ENCODE measurements around the gene NPIPA7.
"Not testable (repeated sequence)": the region's sequence is repeated elsewhere in the genome, so short reads cannot be mapped to it uniquely, and the experiment has no call there.

The NPIPA7 gene

DNA sequence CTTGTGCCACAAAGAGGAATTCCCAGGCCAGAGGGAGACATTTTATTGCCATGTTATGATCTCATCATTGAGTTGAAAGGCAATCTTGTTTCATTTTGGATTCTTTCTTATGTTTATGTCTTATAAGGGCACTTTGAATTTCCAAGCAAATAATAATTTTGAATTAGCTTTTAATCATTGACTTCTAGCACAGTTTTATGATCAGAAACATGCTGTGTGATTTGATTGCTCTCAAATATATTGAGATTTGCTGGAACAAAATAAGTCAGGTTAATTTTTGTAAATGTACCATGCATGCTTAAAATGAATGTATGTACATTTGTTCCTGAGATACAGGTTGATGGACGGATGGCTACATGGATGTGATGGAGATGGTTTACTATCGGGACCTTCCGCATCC, at the start of gene NPIPA7:
Gene NPIPA7, plus strand, starts transcription at position 301 of the 400 bp plus-strand sequence. CDS start 105 bp downstream, outside the sequence.
- DNase-seq (ENCODE audit: low spot score): not testable (repeated sequence)

DNA sequence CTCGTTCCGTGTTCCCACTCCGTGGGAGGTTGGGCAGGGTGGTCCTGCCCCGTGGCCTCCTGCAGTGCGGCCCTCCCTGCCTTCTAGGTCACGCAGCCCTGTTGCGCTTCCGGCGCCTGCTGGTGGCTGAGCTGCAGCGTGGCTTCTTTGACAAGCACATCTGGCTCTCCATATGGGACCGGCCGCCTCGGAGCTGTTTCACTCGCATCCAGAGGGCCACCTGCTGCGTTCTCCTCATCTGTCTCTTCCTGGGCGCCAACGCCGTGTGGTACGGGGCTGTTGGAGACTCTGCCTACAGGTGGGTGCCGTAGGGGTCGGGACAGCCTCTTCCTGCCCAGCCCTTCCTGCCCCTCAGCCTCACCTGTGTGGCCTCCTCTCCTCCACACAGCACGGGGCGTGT, 47.5 kb upstream of the NPIPA7 start:
- DNase-seq (ENCODE audit: low spot score): not testable (repeated sequence)

DNA sequence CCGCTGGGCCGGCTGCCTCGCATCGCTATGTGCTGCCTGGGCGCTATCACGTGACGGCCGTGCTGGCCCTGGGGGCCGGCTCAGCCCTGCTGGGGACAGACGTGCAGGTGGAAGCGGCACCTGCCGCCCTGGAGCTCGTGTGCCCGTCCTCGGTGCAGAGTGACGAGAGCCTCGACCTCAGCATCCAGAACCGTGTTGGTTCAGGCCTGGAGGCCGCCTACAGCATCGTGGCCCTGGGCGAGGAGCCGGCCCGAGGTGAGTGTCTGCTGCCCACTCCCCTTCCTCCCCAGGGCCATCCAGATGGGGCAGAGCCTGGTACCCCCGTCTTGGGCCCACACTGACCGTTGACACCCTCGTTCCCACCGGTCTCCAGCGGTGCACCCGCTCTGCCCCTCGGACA, 21.4 kb upstream of the NPIPA7 start:
- not testable (repeated sequence) for DNase-seq (ENCODE audit: low spot score)

DNA sequence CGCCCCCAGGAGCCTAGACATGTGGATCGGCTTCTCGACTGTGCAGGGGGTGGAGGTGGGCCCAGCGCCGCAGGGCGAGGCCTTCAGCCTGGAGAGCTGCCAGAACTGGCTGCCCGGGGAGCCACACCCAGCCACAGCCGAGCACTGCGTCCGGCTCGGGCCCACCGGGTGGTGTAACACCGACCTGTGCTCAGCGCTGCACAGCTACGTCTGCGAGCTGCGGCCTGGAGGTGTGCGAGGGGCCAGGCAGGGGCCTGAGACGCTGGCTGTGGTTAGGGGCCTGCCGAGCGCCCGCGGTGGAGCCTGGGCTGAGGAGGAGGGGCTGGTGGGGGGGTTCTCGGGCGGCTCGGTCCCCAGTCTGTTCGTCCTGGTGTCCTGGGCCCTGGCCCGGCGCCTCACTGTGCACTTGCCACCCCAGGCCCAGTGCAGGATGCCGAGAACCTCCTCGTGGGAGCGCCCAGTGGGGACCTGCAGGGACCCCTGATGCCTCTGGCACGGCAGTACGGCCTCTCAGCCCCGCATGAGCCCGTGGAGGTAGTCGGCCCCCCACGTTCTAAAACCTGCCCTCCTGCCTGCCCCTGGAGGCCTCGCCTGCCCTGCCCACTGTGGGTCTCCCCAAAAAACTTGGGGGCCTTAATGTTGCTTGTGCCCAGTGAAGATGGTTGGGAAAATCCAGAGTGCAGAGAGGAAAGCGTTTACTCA, 20.2 kb upstream of the NPIPA7 start:
- not testable (repeated sequence) for DNase-seq (ENCODE audit: low spot score)

DNA sequence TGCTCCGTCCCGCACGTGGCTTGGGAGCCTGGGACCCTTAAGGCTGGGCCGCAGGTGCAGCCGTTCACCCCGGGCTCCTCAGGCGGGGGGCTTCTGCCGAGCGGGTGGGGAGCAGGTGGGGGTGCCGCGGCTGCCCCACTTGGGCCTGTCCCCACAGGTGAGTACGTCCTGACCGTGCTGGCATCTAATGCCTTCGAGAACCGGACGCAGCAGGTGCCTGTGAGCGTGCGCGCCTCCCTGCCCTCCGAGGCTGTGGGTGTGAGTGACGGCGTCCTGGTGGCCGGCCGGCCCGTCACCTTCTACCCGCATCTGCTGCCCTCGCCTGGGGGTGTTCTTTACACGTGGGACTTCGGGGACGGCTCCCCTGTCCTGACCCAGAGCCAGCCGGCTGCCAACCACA, 15.3 kb upstream of the NPIPA7 start:
- DNase-seq (ENCODE audit: low spot score): not testable (repeated sequence)

DNA sequence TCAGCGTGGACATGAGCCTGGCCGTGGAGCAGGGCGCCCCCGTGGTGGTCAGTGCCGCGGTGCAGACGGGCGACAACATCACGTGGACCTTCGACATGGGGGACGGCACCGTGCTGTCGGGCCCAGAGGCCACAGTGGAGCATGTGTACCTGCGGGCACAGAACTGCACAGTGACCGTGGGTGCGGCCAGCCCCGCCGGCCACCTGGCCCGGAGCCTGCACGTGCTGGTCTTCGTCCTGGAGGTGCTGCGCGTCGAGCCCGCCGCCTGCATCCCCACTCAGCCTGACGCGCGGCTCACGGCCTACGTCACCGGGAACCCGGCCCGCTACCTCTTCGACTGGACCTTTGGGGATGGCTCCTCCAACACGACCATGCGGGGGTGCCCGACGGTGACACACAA, 14.8 kb upstream of the NPIPA7 start:
- DNase-seq (ENCODE audit: low spot score): not testable (repeated sequence)

DNA sequence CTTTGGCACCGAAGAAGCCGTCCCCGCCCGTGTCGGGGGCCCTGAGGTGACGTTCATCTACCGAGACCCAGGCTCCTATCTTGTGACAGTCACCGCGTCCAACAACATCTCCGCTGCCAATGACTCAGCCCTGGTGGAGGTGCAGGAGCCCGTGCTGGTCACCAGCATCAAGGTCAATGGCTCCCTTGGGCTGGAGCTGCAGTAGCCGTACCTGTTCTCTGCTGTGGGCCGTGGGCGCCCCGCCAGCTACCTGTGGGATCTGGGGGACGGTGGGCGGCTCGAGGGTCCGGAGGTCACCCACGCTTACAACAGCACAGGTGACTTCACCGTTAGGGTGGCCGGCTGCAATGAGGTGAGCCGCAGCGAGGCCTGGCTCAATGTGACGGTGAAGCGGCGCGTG, 14.2 kb upstream of the NPIPA7 start:
- not testable (repeated sequence) for DNase-seq (ENCODE audit: low spot score)

DNA sequence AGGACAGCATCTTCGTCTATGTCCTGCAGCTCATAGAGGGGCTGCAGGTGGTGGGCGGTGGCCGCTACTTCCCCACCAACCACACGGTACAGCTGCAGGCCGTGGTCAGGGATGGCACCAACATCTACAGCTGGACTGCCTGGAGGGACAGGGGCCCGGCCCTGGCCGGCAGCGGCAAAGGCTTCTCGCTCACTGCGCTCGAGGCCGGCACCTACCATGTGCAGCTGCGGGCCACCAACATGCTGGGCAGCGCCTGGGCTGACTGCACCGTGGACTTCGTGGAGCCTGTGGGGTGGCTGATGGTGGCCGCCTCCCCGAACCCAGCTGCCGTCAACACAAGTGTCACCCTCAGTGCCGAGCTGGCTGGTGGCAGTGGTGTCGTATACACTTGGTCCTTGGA, 13.6 kb upstream of the NPIPA7 start:
- not testable (repeated sequence) for DNase-seq (ENCODE audit: low spot score)

DNA sequence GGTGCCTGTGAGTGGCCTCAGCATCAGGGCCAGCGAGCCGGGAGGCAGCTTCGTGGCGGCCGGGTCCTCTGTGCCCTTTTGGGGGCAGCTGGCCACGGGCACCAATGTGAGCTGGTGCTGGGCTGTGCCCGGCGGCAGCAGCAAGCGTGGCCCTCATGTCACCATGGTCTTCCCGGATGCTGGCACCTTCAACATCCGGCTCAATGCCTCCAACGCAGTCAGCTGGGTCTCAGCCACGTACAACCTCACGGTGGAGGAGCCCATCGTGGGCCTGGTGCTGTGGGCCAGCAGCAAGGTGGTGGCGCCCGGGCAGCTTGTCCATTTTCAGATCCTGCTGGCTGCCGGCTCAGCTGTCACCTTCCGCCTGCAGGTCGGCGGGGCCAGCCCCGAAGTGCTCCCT, 13.1 kb upstream of the NPIPA7 start:
- not testable (repeated sequence) for DNase-seq (ENCODE audit: low spot score)

DNA sequence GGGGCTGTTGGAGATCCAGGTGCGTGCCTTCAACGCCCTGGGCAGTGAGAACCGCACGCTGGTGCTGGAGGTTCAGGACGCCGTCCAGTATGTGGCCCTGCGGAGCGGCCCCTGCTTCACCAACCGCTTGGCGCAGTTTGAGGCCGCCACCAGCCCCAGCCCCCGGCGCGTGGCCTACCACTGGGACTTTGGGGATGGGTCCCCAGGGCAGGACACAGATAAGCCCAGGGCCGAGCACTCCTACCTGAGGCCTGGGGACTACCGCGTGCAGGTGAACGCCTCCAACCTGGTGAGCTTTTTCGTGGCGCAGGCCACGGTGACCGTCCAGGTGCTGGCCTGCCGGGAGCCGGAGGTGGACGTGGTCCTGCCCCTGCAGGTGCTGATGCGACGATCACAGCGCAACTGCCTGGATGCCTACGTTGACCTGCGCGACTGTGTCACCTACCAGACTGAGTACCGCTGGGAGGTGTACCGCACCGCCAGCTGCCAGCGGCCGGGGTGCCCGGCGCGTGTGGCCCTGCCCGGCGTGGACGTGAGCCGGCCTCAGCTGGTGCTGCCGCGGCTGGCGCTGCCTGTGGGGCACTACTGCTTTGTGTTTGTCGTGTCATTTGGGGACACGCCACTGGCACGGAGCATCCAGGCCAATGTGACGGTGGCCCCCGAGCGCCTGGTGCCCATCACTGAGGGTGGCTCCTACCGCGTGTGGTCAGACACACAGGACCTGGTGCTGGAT, 12.2 kb upstream of the NPIPA7 start:
- DNase-seq (ENCODE audit: low spot score): not testable (repeated sequence)

DNA sequence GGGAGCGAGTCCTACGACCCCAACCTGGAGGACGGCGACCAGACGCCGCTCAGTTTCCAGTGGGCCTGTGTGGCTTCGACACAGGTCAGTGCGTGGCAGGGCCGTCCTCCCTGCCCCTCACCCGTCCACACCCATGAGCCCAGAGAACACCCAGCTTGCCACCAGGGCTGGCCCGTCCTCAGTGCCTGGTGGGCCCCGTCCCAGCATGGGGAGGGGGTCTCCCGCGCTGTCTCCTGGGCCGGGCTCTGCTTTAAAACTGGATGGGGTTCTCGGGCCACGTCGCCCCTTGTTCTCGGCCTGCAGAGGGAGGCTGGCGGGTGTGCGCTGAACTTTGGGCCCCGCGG, 11.7 kb upstream of the NPIPA7 start:
- DNase-seq (ENCODE audit: low spot score): not testable (repeated sequence)

DNA sequence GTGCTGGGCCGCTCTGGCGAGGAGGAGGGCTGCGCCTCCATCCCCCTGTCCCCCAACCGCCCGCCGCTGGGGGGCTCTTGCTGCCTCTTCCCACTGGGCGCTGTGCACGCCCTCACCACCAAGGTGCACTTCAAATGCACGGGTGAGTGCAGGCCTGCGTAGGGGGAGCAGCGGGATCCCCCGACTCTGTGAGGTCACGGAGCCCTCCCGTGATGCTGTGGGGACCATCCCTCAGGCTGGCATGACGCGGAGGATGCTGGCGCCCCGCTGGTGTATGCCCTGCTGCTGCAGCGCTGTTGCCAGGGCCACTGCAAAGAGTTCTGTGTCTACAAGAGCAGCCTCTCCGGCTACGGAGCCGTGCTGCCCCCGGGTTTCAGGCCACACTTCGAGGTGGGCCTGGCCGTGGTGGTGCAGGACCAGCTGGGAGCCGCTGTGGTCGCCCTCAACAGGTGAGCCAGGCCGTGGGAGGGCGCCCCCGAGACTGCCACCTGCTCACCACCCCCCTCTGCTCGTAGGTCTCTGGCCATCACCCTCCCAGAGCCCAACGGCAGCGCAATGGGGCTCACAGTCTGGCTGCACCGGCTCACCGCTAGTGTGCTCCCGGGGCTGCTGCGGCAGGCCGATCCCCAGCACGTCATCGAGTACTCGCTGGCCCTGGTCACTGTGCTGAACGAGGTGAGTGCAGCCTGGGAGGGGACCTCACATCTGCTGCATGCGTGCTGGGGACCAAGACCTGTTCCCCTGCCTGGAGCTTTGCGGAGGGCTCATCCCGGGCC, 9.7 kb upstream of the NPIPA7 start:
- DNase-seq (ENCODE audit: low spot score): not testable (repeated sequence)

DNA sequence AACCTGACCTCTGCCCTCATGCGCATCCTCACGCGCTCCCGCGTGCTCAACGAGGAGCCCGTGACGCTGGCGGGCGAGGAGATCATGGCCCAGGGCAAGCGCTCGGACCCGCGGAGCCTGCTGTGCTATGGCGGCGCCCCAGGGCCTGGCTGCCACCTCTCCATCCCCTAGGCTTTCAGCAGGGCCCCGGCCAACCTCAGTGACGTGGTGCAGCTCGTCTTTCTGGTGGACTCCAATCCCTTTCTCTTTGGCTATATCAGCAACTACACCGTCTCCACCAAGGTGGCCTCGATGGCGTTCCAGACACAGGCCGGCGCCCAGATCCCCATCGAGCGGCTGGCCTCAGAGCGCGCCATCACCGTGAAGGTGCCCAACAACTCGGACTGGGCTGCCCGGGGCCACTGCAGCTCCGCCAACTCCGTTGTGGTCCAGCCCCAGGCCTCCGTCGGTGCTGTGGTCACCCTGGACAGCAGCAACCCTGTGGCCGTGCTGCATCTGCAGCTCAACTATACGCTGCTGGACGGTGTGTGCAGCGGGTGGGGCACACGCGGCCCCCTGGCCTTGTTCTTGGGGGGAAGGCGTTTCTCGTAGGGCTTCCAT, 7.7 kb upstream of the NPIPA7 start:
- DNase-seq (ENCODE audit: low spot score): not testable (repeated sequence)

DNA sequence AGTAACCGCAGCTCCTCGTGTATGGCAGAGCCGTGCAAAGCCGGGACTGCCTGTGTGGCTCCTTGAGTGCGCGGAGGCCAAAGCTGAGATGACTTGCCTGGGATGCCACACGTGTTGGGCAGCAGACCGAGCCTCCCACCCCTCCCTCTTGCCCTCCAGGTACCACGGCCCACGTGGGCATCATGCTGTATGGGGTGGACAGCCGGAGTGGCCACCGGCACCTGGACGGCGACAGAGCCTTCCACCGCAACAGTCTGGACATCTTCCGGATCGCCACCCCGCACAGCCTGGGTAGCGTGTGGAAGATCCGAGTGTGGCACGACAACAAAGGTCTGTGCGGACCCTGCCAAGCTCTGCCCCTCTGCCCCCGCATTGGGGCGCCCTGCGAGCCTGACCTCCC, 4.7 kb upstream of the NPIPA7 start:
- DNase-seq (ENCODE audit: low spot score): not testable (repeated sequence)

DNA sequence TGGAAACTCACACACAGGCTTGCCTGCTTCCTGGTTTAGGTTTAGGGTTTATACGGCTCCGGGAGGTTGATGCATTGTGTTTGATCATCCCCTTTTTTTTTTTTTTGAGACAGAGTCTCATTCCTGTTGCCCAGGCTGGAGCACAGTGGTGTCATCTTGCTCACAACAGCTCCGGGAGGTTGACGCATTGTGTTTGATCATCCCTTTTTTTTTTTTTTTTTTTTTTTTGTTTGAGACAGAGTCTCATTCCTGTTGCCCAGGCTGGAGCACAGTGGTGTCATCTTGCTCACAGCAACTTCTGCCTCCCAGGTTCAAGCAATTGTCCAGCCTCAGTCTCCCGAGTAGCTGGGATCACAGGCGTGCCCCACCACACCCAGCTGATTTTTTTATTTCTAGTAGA, 20.7 kb downstream of the NPIPA7 start:
- DNase-seq (ENCODE audit: low spot score): not testable (repeated sequence)

DNA sequence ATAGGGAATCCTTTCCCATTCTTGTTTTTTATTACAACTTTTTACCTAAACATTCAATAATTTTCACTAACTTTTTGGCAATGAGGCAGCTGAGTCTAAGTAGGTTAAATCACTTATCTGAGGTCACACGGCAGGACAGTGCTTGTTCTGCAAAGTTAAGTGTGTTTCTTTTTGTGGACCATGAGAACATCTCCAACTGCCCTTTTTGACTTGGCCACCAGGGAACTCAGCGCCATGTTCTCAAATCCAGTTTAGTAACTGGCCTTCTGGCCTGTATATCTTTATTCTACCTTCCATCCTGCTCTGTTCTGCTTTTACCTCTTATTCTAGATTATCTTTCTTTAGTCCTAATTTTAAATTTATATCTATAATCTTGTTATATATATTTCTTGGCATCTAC, 23.4 kb downstream of the NPIPA7 start:
- DNase-seq (ENCODE audit: low spot score): not testable (repeated sequence)

DNA sequence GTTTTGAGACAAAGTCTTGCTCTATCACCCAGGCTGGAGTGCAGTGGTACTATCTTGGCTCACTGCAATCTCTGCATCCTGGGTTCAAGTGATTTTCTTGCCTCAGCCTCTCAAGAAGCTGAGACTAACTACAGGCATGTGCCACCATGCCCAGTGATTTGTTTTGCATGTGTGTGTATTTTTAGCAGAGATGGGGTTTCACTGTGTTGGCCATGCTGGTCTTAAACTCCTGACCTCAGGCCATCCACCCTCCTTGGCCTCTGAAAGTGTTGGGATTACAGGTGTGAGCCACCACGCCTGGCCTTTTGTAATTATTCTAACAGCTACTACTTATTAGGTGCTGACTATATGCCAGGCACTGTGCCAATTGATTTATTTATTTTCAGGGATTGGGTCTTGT, 25.3 kb downstream of the NPIPA7 start:
- DNase-seq (ENCODE audit: low spot score): not testable (repeated sequence)

DNA sequence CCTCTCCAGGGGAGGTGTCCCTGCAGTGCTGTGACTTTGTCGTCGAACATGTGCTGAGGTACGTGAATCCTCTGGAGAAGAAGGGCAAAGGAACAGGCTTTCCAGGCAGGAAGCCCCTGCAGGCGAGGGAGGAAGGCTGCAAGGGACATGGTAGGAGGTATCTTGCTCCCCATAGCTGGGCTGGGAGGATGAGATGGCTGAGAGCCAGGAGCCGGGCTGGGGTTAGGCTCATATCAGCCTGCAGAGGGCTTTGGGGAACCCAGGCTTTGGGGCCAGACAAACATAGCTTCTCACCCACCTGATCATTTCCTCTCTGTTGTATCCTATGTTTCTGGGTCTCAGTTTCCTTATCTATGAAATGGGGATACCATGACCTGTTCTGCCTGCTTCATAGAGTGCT, 26.5 kb downstream of the NPIPA7 start:
- not testable (repeated sequence) for DNase-seq (ENCODE audit: low spot score)

DNA sequence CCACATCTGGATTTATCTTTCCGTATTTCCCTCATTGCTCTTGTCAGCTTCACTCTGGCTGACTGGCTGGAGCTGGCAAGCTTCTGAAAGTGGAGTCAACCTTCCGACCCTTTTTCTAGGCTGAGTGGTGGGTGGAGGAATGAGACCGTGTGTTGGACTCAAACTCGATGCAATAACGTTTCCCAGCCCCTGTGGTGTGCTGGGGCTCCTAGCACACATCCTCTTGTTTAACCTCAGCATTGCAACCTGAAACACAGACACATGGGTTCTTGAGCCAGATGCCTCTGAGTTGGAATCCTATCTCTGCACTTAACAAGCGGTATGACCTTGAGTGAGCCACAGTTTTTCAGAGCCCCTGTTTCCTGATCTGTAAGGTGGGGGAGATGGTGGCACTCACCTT, 29.5 kb downstream of the NPIPA7 start:
- not testable (repeated sequence) for DNase-seq (ENCODE audit: low spot score)

DNA sequence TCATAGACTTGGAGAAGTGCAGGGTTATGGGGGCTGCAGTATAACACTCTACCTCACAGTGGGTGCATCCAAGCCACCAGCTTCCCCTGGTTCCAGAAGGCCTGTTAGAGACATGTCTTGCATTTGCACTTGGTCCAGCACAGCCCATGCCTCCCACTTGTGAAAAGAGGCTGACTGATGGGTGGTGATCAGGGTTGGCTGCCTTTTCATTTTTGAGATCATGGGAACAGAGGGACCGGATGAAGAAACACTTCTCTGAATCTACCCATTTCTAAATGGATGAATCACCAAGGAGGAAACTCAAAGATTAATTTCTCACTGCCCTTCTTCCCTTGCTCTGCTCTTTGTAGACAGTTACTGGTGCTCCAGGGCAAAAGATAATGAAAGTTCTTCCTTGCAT, 34.8 kb downstream of the NPIPA7 start:
- DNase-seq (ENCODE audit: low spot score): not testable (repeated sequence)

DNA sequence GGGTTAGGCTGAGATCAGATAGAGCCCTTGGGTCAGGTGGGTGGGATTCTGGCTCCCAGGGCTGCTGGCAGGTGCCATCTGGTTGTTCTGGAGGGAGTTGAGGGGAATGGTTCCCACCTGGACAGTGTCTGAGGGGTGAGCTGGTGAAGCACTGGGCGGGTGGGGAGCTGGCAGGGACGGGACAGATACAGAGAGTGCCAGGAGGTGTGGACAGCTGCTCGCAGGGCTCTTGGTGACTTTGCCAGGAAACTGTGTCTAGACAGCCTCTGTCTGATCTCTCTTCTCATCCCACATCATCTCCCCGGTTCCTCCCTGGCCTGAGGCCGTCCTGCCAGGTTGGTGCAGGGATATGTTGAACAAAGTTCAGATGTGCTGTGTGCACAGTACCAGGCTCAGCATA, 38.1 kb downstream of the NPIPA7 start:
- DNase-seq (ENCODE audit: low spot score): not testable (repeated sequence)

DNA sequence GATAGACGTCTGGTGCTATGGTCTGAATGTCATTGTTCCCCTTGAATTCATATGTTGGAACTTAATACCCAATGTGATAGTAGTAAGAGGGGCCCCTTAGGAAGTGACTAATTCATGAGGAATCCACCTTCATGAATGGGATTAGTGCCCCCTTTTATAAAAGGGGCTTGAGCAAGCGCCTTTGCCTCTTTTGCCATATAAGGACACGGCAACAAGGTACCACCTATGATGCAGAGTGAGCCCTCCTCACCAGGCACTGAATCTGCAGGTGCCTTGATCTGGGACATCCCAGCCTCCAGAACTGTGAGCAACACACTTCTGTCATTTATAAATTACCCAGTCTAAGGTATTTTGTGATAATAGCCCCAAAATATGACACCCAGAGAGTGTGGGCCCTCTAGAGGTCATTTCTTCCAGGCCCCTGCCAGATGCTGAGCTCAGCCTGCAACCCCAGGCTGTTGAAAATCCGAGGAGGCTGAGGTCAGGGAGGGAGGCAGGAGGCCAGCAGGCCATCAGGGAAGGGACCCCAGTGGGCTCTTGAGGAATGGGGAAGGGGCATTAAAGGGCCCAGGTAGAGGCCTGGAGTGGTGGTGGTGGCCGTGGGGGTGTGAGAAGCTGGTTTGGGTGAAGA, 39.1 kb downstream of the NPIPA7 start:
- DNase-seq (ENCODE audit: low spot score): not testable (repeated sequence)

All from CD4-positive, alpha-beta T cell treated with Interleukin-2 at 100 ng/mL for 4 hours (primary cell).